ENCODE results near the gene GALNT16. TPM values are rescaled to one million over a fixed set of nuclear protein-coding genes. Genes with fewer than 3 reads are reported as not detected.

Gene GALNT16
- total RNA-seq, 1 donor from 2014 or later = 6.2 TPM

DNA sequence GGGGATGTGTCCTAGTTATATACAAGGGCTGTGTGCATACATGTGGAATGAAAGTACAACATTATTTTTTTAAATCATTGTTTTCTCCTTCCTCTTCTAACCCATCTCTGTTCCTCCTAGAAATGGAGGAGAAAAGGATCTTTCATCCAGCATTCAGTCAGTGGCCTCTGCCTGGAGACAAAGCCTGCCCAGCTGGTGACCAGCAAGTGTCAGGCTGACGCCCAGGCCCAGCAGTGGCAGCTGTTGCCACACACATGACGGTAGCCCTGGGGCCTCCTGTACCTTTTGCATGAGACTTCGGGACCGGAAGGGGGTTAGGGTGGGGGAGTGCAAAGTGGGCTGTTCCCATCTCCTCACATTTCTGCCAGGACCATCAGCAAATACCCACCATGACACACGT lies 92.0 kb downstream of the GALNT16 start:
- peaks cover 45% of the 10 kb centered on the region for H3K27me3 Mint-ChIP-seq (ENCODE audit: low read depth, unreplicated experiment)
- no peak overlapping the region for H3K9ac ChIP-seq (ENCODE audit: low read length)
- H3K4me2 ChIP-seq (ENCODE audit: low read length) = no peak overlapping the region
- H3K9me3 Mint-ChIP-seq (ENCODE audit: unreplicated experiment) = peaks cover 4% of the 10 kb centered on the region
- no peak overlapping the region for H3K27ac Mint-ChIP-seq (ENCODE audit: unreplicated experiment)
- FAIRE-seq (no peak), DNase-seq (ENCODE audit: low read depth) (no peak)
- no peaks in the 10 kb centered on the region for H4K20me1 ChIP-seq (ENCODE audit: insufficient read depth, low read length)
- H3K36me3 Mint-ChIP-seq (ENCODE audit: low read depth, unreplicated experiment) = no peaks in the 10 kb centered on the region
- no peaks in the 10 kb centered on the region for H3K79me2 ChIP-seq (ENCODE audit: insufficient read depth, low read length)
- no peaks in the 10 kb centered on the region for H3K36me3 ChIP-seq (ENCODE audit: insufficient read depth, low read length)
- peaks cover 7% of the 10 kb centered on the region for H3K4me1 ChIP-seq (ENCODE audit: insufficient read depth, low read length)
- peaks cover 11% of the 10 kb centered on the region for H3K4me1 Mint-ChIP-seq (ENCODE audit: low read depth, unreplicated experiment)
- no peak overlapping the region for H3K27ac ChIP-seq (ENCODE audit: low read depth, low read length)
- H3K4me3 ChIP-seq (ENCODE audit: insufficient read depth, low read depth, low read length) = no peak overlapping the region
- H3K27me3 ChIP-seq (ENCODE audit: insufficient read depth, low read length) = no peaks in the 10 kb centered on the region
- no peak overlapping the region for H3K4me3 Mint-ChIP-seq (ENCODE audit: unreplicated experiment)
- H2AFZ ChIP-seq (ENCODE audit: low read depth, low read length) = no peak overlapping the region
- no peak for TF ChIP-seq EZH2 (IDR thresholded peaks at IDR 0.05; ENCODE audit: insufficient read depth, low read length)
- TF ChIP-seq, protein P1, sequence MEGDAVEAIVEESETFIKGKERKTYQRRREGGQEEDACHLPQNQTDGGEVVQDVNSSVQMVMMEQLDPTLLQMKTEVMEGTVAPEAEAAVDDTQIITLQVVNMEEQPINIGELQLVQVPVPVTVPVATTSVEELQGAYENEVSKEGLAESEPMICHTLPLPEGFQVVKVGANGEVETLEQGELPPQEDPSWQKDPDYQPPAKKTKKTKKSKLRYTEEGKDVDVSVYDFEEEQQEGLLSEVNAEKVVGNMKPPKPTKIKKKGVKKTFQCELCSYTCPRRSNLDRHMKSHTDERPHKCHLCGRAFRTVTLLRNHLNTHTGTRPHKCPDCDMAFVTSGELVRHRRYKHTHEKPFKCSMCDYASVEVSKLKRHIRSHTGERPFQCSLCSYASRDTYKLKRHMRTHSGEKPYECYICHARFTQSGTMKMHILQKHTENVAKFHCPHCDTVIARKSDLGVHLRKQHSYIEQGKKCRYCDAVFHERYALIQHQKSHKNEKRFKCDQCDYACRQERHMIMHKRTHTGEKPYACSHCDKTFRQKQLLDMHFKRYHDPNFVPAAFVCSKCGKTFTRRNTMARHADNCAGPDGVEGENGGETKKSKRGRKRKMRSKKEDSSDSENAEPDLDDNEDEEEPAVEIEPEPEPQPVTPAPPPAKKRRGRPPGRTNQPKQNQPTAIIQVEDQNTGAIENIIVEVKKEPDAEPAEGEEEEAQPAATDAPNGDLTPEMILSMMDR (IDR thresholded peaks at IDR 0.05; ENCODE audit: insufficient read depth, low read depth, low read length) = no peak
- H3K9me3 ChIP-seq (ENCODE audit: insufficient read depth, low read depth, low read length) = no peaks in the 10 kb centered on the region

DNA sequence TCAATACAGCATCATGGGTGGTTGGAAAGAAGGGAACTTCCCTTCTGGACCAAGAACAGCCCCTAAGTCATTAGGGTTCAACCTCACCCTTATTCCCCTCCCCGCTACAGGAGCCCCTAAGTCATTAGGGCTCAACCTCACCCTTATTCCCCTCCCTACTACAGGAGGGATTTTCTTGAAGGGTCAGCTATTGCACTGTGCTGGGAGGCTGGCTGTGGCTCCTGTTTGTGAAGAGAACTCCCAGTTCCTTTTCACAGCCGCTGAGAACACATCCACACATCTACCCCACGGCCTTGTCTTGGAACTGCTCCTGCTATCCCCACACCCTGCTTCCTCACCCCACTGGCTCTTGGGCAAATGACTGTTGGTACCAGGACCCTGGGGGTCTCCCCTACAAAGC lies 93.2 kb downstream of the GALNT16 start:
- Histone ChIP-seq H3K4me2 (ENCODE audit: low read length) (no peak overlapping the region), H3K36me3 (ENCODE audit: insufficient read depth, low read length) (no peaks in the 10 kb centered on the region), H3K9ac (ENCODE audit: low read length) (no peak overlapping the region), H3K4me1 (ENCODE audit: insufficient read depth, low read length) (peaks cover 7% of the 10 kb centered on the region), H3K79me2 (ENCODE audit: insufficient read depth, low read length) (no peaks in the 10 kb centered on the region), H4K20me1 (ENCODE audit: insufficient read depth, low read length) (no peaks in the 10 kb centered on the region), H3K9me3 (ENCODE audit: insufficient read depth, low read depth, low read length) (no peaks in the 10 kb centered on the region), H3K27me3 (ENCODE audit: insufficient read depth, low read length) (no peaks in the 10 kb centered on the region), H3K27ac (ENCODE audit: low read depth, low read length) (no peak overlapping the region), H2AFZ (ENCODE audit: low read depth, low read length) (no peak overlapping the region), H3K4me3 (ENCODE audit: insufficient read depth, low read depth, low read length) (no peak overlapping the region)
- no peak for TF ChIP-seq EZH2 (IDR thresholded peaks at IDR 0.05; ENCODE audit: insufficient read depth, low read length)
- TF ChIP-seq, protein P1 (IDR thresholded peaks at IDR 0.05; ENCODE audit: insufficient read depth, low read depth, low read length) = no peak
- H3K4me3 Mint-ChIP-seq (ENCODE audit: unreplicated experiment) = no peak overlapping the region
- H3K36me3 Mint-ChIP-seq (ENCODE audit: low read depth, unreplicated experiment) = peaks cover 2% of the 10 kb centered on the region
- H3K27ac Mint-ChIP-seq (ENCODE audit: unreplicated experiment) = no peak overlapping the region
- peaks cover 11% of the 10 kb centered on the region for H3K4me1 Mint-ChIP-seq (ENCODE audit: low read depth, unreplicated experiment)
- peaks cover 40% of the 10 kb centered on the region for H3K27me3 Mint-ChIP-seq (ENCODE audit: low read depth, unreplicated experiment)
- peaks cover 4% of the 10 kb centered on the region for H3K9me3 Mint-ChIP-seq (ENCODE audit: unreplicated experiment)
- FAIRE-seq (no peak), DNase-seq (ENCODE audit: low read depth) (no peak)

DNA sequence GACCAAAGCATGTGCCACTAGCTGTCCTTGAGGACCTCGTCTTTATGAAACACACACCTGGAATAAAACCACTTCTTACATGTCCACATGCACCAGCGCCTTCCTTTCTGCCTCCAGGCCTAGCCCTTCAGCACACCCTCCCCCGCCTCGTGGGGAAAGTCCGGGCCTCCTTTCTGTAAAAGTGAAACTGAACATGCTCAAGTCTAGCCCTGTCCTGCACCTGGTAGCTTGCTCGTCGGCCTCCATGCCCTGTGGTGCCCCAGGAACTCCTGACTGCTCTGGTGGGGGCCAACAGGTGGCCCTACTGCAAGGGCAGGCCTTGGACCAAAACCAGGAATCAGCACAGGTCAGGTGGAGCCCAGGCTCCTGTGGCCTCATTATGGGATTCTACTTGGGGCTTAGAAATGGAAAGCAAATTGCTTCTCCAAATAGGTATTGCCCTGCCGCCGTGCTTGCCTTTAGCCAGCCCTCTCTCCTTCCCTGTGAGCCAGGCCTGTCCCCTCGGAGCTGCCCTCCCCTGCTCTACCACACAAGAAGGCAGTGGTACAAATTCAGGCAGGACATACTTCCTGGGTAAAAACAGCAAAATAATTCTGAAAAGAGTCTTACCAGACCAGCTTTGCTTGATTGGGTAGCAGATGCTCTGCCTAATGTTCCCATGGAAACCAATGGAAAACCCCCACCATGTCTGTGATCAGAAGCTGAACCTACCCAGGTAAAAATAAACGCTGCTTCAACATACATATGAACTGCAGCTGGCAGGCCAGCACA lies 94.6 kb downstream of the GALNT16 start:
- peaks cover 37% of the 10 kb centered on the region for H3K27me3 Mint-ChIP-seq (ENCODE audit: low read depth, unreplicated experiment)
- H3K9ac ChIP-seq (ENCODE audit: low read length) = no peak overlapping the region
- no peak for FAIRE-seq

More for the DNA sequence above, 94.6 kb downstream of the GALNT16 start:
- Histone ChIP-seq H3K36me3 (ENCODE audit: insufficient read depth, low read length) (no peaks in the 10 kb centered on the region), H2AFZ (ENCODE audit: low read depth, low read length) (no peak overlapping the region), H3K4me1 (ENCODE audit: insufficient read depth, low read length) (peaks cover 7% of the 10 kb centered on the region), H3K27me3 (ENCODE audit: insufficient read depth, low read length) (no peaks in the 10 kb centered on the region), H3K4me2 (ENCODE audit: low read length) (no peak overlapping the region), H3K9me3 (ENCODE audit: insufficient read depth, low read depth, low read length) (no peaks in the 10 kb centered on the region), H3K27ac (ENCODE audit: low read depth, low read length) (no peak overlapping the region), H4K20me1 (ENCODE audit: insufficient read depth, low read length) (no peaks in the 10 kb centered on the region), H3K4me3 (ENCODE audit: insufficient read depth, low read depth, low read length) (no peak overlapping the region), H3K79me2 (ENCODE audit: insufficient read depth, low read length) (no peaks in the 10 kb centered on the region)
- no peak overlapping the region for H3K4me3 Mint-ChIP-seq (ENCODE audit: unreplicated experiment)
- H3K36me3 Mint-ChIP-seq (ENCODE audit: low read depth, unreplicated experiment) = peaks cover 2% of the 10 kb centered on the region
- H3K9me3 Mint-ChIP-seq (ENCODE audit: unreplicated experiment) = peaks cover 4% of the 10 kb centered on the region
- TF ChIP-seq EZH2 (IDR thresholded peaks at IDR 0.05; ENCODE audit: insufficient read depth, low read length) = no peak
- TF ChIP-seq, protein P1 (IDR thresholded peaks at IDR 0.05; ENCODE audit: insufficient read depth, low read depth, low read length) = no peak
- no peak overlapping the region for H3K27ac Mint-ChIP-seq (ENCODE audit: unreplicated experiment)
- DNase-seq (ENCODE audit: low read depth) = no peak
- H3K4me1 Mint-ChIP-seq (ENCODE audit: low read depth, unreplicated experiment) = peaks cover 11% of the 10 kb centered on the region

Data from astrocyte (in vitro differentiated cells and primary cell).